GM10266 (cell line): ENCODE results near the gene DDX19B.

Experiments
- DNase-seq: peaks from one replicate; pipeline ENCODE4 v3.0.0; 2012; ENCODE audit errors: extremely low spot score
- TF ChIP-seq, protein P1 (sequence below): IDR thresholded peaks from 2 replicates; pipeline ENCODE4 v1.5.1; 2012; ENCODE audit warnings: mild to moderate bottlenecking, low read depth; ENCODE audit not compliant: control insufficient read depth, insufficient read depth; ENCODE audit errors: missing control alignments

Gene DDX19B

DNA sequence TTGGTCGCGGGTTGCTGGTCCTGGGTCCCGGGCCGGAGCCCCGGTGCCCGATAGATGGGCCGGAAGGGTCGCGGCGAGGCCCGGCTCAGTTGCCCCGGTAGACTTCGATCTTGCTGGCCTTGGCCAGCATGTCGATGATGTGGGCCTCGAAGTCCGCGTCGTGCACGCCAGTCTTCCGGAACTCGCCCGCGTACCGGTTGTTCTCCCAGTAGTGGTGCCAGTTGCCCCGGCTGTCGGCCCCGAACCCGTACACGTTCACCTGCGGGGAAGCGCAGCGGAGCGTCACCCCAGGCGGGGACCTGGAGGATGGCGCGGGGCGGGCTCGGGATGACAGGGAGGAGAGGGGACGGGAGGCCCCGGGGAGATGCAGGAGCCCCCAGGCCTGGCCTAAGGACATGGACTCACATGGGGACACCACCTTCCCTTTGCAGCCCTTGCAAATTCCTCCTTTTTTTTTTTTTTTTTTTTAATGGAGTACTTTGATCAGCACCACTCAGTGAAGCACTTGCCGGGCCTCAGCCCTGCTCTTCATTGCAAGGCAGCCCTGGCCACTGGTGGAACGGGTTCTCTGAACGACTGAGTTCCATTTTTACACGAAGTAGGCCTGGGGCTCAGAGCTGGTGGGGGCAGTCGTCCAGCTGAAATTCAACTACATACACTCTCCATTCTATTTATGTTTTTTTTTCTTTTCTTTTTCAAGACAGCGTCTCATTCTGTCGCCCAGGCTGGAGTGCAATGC lies 82.8 kb downstream of the DDX19B start:
- TF ChIP-seq, protein P1, sequence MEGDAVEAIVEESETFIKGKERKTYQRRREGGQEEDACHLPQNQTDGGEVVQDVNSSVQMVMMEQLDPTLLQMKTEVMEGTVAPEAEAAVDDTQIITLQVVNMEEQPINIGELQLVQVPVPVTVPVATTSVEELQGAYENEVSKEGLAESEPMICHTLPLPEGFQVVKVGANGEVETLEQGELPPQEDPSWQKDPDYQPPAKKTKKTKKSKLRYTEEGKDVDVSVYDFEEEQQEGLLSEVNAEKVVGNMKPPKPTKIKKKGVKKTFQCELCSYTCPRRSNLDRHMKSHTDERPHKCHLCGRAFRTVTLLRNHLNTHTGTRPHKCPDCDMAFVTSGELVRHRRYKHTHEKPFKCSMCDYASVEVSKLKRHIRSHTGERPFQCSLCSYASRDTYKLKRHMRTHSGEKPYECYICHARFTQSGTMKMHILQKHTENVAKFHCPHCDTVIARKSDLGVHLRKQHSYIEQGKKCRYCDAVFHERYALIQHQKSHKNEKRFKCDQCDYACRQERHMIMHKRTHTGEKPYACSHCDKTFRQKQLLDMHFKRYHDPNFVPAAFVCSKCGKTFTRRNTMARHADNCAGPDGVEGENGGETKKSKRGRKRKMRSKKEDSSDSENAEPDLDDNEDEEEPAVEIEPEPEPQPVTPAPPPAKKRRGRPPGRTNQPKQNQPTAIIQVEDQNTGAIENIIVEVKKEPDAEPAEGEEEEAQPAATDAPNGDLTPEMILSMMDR, result no peak
- DNase-seq, result no peak

DNA sequence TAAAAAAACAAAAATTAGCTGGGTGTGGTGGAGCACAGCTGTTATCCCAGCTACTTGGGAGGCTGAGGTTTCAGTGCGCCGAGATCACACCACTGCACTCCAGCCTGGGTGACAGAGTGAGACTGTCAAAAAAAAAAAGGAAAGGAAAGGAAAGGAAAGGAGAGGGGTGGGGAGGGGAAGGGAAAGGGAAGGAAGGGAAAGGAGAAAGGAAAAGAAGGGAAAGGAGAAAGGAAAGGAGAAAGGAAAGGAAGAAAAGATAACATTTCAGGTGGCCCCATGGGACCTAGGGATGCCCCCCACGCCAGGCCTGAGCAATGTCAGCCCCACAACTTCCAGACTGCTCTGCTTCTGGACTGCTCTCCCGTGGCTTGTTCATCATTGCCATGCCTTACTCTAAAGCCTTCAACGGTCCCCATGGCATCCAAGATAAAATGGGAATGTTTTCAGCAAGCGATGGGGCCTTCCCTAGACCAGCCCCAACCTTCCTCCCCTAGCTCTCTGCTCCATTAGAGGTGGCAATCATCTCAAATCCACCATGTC lies 84.5 kb downstream of the DDX19B start:
- DNase-seq, result no peak
- TF ChIP-seq, protein P1, result no peak
